Fibroblast of lung (primary cell): ENCODE measurements around the gene RFK. TPM values are rescaled to one million over a fixed set of nuclear protein-coding genes. Genes with fewer than 3 reads are reported as not detected.
A peak's percentile ranks its signal among the peaks of the same experiment; 100 is the strongest.

Source experiments
- DNase-seq, 2 donors: peaks; one replicate each; pipeline versions ENCODE4 v3.0.0 to v3.0.0-alpha.2; 2010; ENCODE audit warnings: low read depth in 2 of 2
- H2AFZ ChIP-seq: 2 replicates; pipeline ENCODE4 v1.5.1; 2012; ENCODE audit warnings: low read length, control low read depth, inconsistent platforms
- H3K27ac ChIP-seq: 2 replicates; pipeline ENCODE4 v1.5.1; 2011; ENCODE audit warnings: low read length, control low read depth; ENCODE audit not compliant: insufficient read depth
- H3K27me3 ChIP-seq: 2 replicates; pipeline ENCODE4 v1.5.1; 2011; ENCODE audit warnings: mild to moderate bottlenecking, low read length; ENCODE audit not compliant: control insufficient read depth, insufficient read depth
- H3K36me3 ChIP-seq: 2 replicates; pipeline ENCODE4 v1.5.1; 2011; ENCODE audit warnings: low read length; ENCODE audit not compliant: control insufficient read depth, insufficient read depth
- H3K4me1 ChIP-seq: 2 replicates; pipeline ENCODE4 v1.5.1; 2011; ENCODE audit warnings: low read length; ENCODE audit not compliant: control insufficient read depth, insufficient read depth; ENCODE audit errors: extremely low read depth
- H3K4me2 ChIP-seq: 2 replicates; pipeline ENCODE4 v1.5.1; 2011; ENCODE audit warnings: low read length, control low read depth; ENCODE audit not compliant: insufficient read depth; ENCODE audit errors: extremely low read depth
- H3K4me3 ChIP-seq, 4 experiments: fragments of 200-600 bp in 1 of 4; sonication (generic) in 1 of 4; replicated peaks in 1 of 4; 2 replicates each; pipeline ENCODE4 v1.5.1; 2011 to 2016; ENCODE audit warnings: low read length in 4 of 4, low read depth in 3 of 4, mild to moderate bottlenecking in 3 of 4, control low read depth in 2 of 4, inconsistent platforms in 1 of 4, mixed read lengths in 1 of 4; ENCODE audit not compliant: insufficient read depth in 1 of 4; ENCODE audit errors: control extremely low read depth in 1 of 4
- H3K79me2 ChIP-seq: 2 replicates; pipeline ENCODE4 v1.5.1; 2012; ENCODE audit warnings: mild to moderate bottlenecking, low read length, inconsistent platforms; ENCODE audit not compliant: control insufficient read depth, insufficient read depth
- H3K9ac ChIP-seq: 2 replicates; pipeline ENCODE4 v1.5.1; 2011; ENCODE audit warnings: mild to moderate bottlenecking, low read length, control low read depth; ENCODE audit not compliant: insufficient read depth
- H3K9me3 ChIP-seq: 2 replicates; pipeline ENCODE4 v1.5.1; 2012; ENCODE audit warnings: low read depth, low read length; ENCODE audit not compliant: control insufficient read depth, insufficient read depth
- H4K20me1 ChIP-seq: 2 replicates; pipeline ENCODE4 v1.5.1; 2011; ENCODE audit warnings: low read length; ENCODE audit not compliant: control insufficient read depth, insufficient read depth; ENCODE audit errors: extremely low read depth
- CTCF ChIP-seq, 2 donors: IDR thresholded peaks in 1 of 2; conservative IDR thresholded peaks in 1 of 2; 1 replicate in 1 of 2; 2 replicates in 1 of 2; pipeline ENCODE4 v1.5.1; 2011 to 2012; ENCODE audit warnings: low read length in 2 of 2, control low read depth in 1 of 2, inconsistent platforms in 1 of 2, low read depth in 1 of 2, mild to moderate bottlenecking in 1 of 2
- EZH2 ChIP-seq: IDR thresholded peaks from 2 replicates; pipeline ENCODE4 v1.5.1; 2012; ENCODE audit warnings: low read length, control low read depth, mild to moderate bottlenecking; ENCODE audit errors: missing control alignments
- polyA minus RNA-seq: library from RNA; depleted of rRNA, polyadenylated mRNA; stranded (reverse); fragments of >200 nt; gene quantifications from 2 replicates; pipeline ENCODE4 v1.2.3, GENCODE V29; 2011; ENCODE audit warnings: low replicate concordance
- polyA plus RNA-seq, 2 donors: library from polyadenylated mRNA; depleted of rRNA in 1 of 2; stranded (reverse) in 1 of 2; unstranded in 1 of 2; fragments of >200 nt; gene quantifications; 2 replicates each; pipeline ENCODE4 v1.2.1, GENCODE V29; 2011 to 2012; ENCODE audit warnings: missing spikeins in 1 of 2
- total RNA-seq: library from RNA; depleted of rRNA; stranded (reverse); fragments of >200 nt; gene quantifications from 2 replicates; pipeline ENCODE4 v1.2.1, GENCODE V29; 2014

The RFK gene
- total RNA-seq (21.3 and 22.8 TPM in 2 replicates), polyA plus RNA-seq (27.5 and 28.9 TPM in 2 replicates), polyA minus RNA-seq (1.4 and 2.1 TPM in 2 replicates)
- polyA plus RNA-seq (2012) = 17.3 and 21.3 TPM in 2 replicates

GRCh38 chr9:76394195-76394959, at the start of gene RFK:
Gene RFK, minus strand, starts transcription at chr9:76394426. Its CDS starts 255 bp downstream, at chr9:76394171.
- peak; percentile 95 for DNase-seq
- H3K27ac ChIP-seq = peak within 1 kb of the TSS; percentile 93
- peak within 1 kb of the TSS; percentile 95 for H3K4me2 ChIP-seq
- H3K79me2 ChIP-seq = peaks cover 8% of the 10 kb centered on the region
- H3K4me3 ChIP-seq = peak within 1 kb of the TSS; percentile 69 to 89 (median 80)
- H3K36me3 ChIP-seq = no peaks in the 10 kb centered on the region
- no peaks in the 10 kb centered on the region for H3K9me3 ChIP-seq
- peak within 1 kb of the TSS; percentile 96 for H2AFZ ChIP-seq
- H3K9ac ChIP-seq = peak within 1 kb of the TSS; percentile 87
- H3K27me3 ChIP-seq = no peaks in the 10 kb centered on the region
- TF ChIP-seq EZH2 (no peak), CTCF (conservative IDR thresholded peaks at IDR 0.05 in 1 of 2, IDR thresholded peaks at IDR 0.05 in 1 of 2; ENCODE audit: low read depth in 1 of 2, low read length in 2 of 2) (peak; percentile 28 to 30)
- no peaks in the 10 kb centered on the region for H4K20me1 ChIP-seq
- H3K4me1 ChIP-seq = peaks cover 2% of the 10 kb centered on the region

- Histone ChIP-seq H3K79me2 (no peaks in the 10 kb centered on the region), H3K9ac (no peak overlapping the region), H3K27ac (no peak overlapping the region), H3K27me3 (no peaks in the 10 kb centered on the region), H3K4me2 (no peak overlapping the region), H3K36me3 (no peaks in the 10 kb centered on the region), H4K20me1 (no peaks in the 10 kb centered on the region), H2AFZ (no peak overlapping the region), H3K4me3 (no peak overlapping the region), H3K4me1 (peaks cover 3% of the 10 kb centered on the region), H3K9me3 (no peaks in the 10 kb centered on the region)
- no peak for DNase-seq
- no peak for TF ChIP-seq EZH2
- TF ChIP-seq CTCF (conservative IDR thresholded peaks at IDR 0.05 in 1 of 2, IDR thresholded peaks at IDR 0.05 in 1 of 2; ENCODE audit: low read depth in 1 of 2, low read length in 2 of 2) = no peak
These were observed 49.7 kb upstream of the RFK start for GRCh38 chr9:76443887-76444286.

- H2AFZ ChIP-seq = no peak overlapping the region
- no peak overlapping the region for H3K4me2 ChIP-seq
- H3K79me2 ChIP-seq = no peaks in the 10 kb centered on the region
- no peaks in the 10 kb centered on the region for H3K4me1 ChIP-seq
- H3K9me3 ChIP-seq = no peaks in the 10 kb centered on the region
- H3K4me3 ChIP-seq = no peak overlapping the region
- no peaks in the 10 kb centered on the region for H4K20me1 ChIP-seq
- H3K9ac ChIP-seq = no peak overlapping the region
- peak; percentile 71 to 97 for DNase-seq
- H3K36me3 ChIP-seq = no peaks in the 10 kb centered on the region
- no peaks in the 10 kb centered on the region for H3K27me3 ChIP-seq
- TF ChIP-seq CTCF (conservative IDR thresholded peaks at IDR 0.05 in 1 of 2, IDR thresholded peaks at IDR 0.05 in 1 of 2; ENCODE audit: low read depth in 1 of 2, low read length in 2 of 2) (no peak), EZH2 (no peak)
- no peak overlapping the region for H3K27ac ChIP-seq
These were observed 47.5 kb upstream of the RFK start for GRCh38 chr9:76441551-76442322.
